GM13976 (cell line): ENCODE measurements around the gene DRD3.

Experiments
- DNase-seq: peaks from one replicate; pipeline ENCODE4 v3.0.0; 2012; ENCODE audit warnings: low spot score
- in situ Hi-C: fragments of 300-500 bp; cut with MboI; formaldehyde crosslinking; loops from one replicate; pipeline ENCODE4 v1.12.0; 2022; ENCODE audit warnings: low sequenced_read_pairs, mixed read lengths, inconsistent platforms; ENCODE audit not compliant: unreplicated experiment
- TF ChIP-seq, protein P1 (sequence below): IDR thresholded peaks from 2 replicates; pipeline ENCODE4 v1.5.1; 2012; ENCODE audit warnings: borderline replicate concordance, mild to moderate bottlenecking; ENCODE audit not compliant: insufficient read depth; ENCODE audit errors: extremely low read depth, missing control alignments, control extremely low read depth

DRD3 gene

DNA sequence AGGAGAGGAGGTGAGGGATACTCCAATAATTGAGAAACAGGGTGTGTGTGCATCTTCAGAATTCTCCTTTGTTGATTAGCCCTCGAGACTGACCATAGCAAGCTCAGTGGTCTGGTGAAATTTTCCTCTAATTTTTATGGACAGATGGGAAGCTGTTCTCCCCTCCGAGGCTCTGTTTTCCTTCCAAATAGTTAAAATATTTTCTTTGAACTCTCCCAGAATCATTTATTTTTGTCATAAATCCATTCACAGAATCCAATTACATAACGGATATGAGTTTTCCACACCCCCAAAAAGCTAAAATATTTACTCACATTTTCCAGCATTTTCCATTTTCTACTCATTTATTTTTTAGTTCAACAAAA is 85.9 kb downstream of the DRD3 start:
- DNase-seq = no peak
- in situ Hi-C loops = no loop called here
- TF ChIP-seq, protein P1, sequence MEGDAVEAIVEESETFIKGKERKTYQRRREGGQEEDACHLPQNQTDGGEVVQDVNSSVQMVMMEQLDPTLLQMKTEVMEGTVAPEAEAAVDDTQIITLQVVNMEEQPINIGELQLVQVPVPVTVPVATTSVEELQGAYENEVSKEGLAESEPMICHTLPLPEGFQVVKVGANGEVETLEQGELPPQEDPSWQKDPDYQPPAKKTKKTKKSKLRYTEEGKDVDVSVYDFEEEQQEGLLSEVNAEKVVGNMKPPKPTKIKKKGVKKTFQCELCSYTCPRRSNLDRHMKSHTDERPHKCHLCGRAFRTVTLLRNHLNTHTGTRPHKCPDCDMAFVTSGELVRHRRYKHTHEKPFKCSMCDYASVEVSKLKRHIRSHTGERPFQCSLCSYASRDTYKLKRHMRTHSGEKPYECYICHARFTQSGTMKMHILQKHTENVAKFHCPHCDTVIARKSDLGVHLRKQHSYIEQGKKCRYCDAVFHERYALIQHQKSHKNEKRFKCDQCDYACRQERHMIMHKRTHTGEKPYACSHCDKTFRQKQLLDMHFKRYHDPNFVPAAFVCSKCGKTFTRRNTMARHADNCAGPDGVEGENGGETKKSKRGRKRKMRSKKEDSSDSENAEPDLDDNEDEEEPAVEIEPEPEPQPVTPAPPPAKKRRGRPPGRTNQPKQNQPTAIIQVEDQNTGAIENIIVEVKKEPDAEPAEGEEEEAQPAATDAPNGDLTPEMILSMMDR = no peak

DNA sequence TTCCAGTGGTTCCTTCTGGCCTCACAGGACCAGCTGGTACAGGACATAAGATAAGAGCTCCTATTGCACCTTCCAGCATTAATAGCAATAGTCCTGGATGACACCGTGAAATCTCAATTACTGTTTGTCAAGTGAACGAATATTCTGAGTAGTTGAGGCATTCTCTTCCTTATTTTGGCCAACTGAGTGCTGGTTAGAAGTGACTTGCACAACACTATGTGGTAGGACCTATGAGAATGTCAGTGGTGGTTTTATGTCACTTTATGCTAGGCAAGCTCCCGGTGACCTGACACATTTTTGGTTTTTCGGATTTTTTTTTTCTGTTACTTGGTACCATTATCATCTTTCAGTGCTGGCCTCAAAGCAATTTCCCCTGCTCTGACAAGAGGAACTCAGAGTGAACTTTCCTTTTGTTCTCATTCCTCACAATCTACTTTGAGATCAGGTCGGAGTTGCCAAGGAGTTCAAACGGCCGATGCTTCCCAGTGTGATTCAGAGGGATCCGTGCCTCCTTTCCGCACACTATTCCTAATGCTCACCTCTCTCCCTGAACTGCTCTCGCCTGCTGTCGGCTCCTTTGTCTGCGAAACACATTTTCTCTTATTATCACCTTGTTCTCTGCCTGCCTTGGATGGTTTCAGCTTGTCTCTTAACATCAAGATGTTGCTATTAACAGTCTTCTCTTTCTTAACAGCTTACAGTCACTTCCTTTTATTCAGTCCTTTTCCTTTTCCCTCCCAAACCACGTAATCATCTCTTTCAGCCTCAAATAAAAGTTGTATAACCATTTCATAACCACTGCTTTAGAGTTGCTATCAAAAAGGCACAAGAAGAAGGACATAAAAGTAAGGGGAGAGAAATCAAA is 86.5 kb downstream of the DRD3 start:
- TF ChIP-seq, protein P1 = no peak
- in situ Hi-C loops = no loop called here
- DNase-seq = no peak

DNA sequence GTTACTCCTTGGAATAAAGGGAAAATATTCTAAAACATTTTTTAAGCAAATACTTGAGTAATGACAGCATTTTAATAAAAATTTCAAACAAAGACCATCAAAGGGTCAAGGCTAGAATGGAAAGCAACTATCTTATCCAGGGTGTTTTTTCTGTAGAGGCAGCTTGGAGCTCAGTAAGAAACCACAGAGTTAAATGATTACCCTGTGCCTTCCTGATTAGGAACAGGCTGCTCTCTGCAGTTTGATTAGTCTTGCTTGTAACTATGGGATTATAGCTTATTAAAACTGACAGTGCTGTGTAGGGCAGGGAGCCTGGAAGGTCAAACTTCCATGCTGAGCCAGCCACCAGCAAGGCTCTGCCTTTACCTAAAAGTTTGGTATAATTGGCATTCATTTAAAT is 89.2 kb downstream of the DRD3 start:
- in situ Hi-C loops = no loop called here
- TF ChIP-seq, protein P1 = no peak

DNA sequence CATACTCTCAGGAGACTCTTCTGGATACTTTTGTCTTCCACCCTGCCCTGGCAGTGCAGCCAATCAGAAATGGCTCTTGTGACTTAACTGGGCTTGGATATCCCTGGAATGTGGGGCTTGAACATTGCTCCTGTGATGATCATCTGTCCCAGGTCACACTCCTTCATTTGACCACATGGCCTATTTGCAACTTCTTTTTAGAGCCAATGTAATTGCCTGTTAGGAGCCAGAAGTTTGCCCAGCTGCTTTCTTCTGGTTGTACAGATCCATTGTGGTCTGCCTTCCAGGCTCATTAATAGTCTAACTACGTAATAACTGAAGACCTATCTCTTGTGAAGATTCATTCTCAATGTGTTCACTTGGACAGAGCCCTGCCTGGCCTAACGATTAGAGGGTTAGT is 92.5 kb downstream of the DRD3 start:
- DNase-seq = no peak
- TF ChIP-seq, protein P1 = no peak
- in situ Hi-C loops = no loop called here

More for the DNA sequence above, 89.2 kb downstream of the DRD3 start:
- DNase-seq = no peak

DNA sequence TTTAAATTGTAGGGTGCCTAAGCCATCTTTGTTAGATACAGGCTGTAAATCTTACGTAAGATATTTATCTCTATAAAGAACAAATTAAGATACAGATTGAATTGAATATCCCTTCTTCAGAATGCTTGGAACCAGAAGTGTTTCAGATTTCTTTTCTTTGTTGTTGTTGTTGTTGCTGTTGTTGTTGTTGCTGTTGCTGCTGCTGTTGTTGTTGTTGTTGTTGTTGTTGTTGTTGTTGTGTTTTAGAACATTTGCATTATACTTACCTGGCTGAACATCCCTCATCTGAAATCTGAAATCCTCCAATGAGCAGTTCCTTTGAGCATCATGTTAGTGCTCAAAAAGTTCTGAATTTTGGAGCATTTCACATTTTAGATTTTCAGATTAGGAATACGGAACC is 95.7 kb downstream of the DRD3 start:
- DNase-seq = no peak
- in situ Hi-C loops = no loop called here
- TF ChIP-seq, protein P1 = no peak

DNA sequence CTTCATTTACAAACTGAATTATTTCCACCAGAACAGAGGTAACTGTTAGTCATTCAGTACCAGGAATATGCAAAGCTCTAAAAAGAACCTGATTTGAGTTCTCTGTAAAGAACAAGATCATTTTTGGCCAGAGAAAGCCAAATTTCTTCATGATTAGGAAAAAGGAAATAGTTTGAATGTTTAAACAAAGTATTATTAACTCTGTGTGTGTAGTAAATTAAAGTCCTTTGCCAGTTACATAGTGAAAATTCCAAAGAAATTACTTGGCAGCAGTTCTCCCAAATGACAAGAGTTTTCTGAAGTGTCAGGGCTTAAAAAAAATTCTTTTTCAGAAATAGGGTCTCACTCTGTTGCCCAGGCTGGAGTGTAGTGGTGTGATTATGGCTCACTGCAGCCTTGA is 97.8 kb downstream of the DRD3 start:
- in situ Hi-C loops = no loop called here
- TF ChIP-seq, protein P1 = no peak
- DNase-seq = no peak
